Measurements from ENCODE around the gene GDF3. TPM values are rescaled to one million over a fixed set of nuclear protein-coding genes. Genes with fewer than 3 reads are reported as not detected.
"Not testable (repeated sequence)": the region's sequence is repeated elsewhere in the genome, so short reads cannot be mapped to it uniquely, and the experiment has no call there.

Gene GDF3
- total RNA-seq: not detected

GRCh38 chr12:7695566-7696197 lies at the start of gene GDF3:
TSS of gene GDF3 (minus strand) at chr12:7695775. CDS start at chr12:7695728, 47 bp downstream.
- intact Hi-C loops (cut with DNase I): no loop called here
- Histone ChIP-seq H3K4me3 (peak within 1 kb of the TSS in 1 of 2 donors; percentile 34), H3K4me1 (no peaks in the 10 kb centered on the region), H3K9me3 (no peaks in the 10 kb centered on the region), H3K27me3 (no peaks in the 10 kb centered on the region), H3K27ac (no peak within 1 kb of the TSS), H3K36me3 (no peaks in the 10 kb centered on the region)
- TF ChIP-seq CTCF (IDR thresholded peaks at IDR 0.05): no peak
- no peak for DNase-seq (ENCODE audit: low spot score in 2 of 2)

DNA sequence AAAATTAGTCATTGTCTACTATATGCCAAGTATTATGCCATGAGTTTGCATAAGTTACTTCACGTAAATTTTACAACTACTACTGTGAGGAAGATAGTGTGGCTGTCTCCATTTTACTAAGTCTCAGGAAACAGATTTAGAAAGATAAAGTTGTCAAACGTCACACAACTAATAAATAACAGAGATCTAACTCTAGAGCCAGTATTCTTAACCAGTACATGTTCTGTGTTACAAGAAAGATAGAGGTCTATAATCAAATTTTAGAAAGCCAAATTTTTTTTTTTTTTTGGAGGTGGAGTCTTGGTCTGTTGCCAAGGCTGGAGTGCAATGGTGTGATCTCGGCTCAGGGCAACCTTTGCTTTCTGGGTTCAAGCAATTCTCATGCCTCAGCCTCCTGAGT lies 37.4 kb upstream of the GDF3 start:
- no peaks in the 10 kb centered on the region for H3K4me1 ChIP-seq
- H3K36me3 ChIP-seq: no peaks in the 10 kb centered on the region
- H3K27me3 ChIP-seq: no peaks in the 10 kb centered on the region
- no peak for TF ChIP-seq CTCF (IDR thresholded peaks at IDR 0.05)
- H3K4me3 ChIP-seq: no peak overlapping the region
- H3K27ac ChIP-seq: no peak overlapping the region
- H3K9me3 ChIP-seq: no peaks in the 10 kb centered on the region
- intact Hi-C loops (cut with DNase I): no loop called here
- peak in 1 of 2 donors; percentile 18 for DNase-seq (ENCODE audit: low spot score in 2 of 2)

DNA sequence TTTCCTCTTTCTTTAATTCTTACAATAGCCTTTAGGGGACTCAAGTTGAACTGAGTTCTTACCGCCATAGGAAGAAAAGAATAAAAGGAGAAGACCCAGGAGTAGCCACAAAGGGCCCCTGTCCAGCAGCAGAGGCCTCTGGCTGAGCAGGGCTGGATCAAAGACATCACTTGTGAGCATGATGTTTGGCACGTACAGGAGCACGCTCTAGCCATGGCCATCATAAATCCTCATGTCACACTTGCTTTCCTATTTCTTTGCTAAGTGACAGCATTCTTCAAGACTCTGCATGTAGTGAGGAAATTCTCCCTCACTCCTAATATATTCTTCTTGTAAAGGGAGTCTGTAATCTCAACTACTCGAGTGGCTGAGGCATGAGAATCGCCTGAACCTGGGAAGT lies 35.9 kb upstream of the GDF3 start:
- intact Hi-C loops (cut with DNase I): no loop called here
- DNase-seq (ENCODE audit: low spot score in 2 of 2): no peak
- no peaks in the 10 kb centered on the region for H3K36me3 ChIP-seq

DNA sequence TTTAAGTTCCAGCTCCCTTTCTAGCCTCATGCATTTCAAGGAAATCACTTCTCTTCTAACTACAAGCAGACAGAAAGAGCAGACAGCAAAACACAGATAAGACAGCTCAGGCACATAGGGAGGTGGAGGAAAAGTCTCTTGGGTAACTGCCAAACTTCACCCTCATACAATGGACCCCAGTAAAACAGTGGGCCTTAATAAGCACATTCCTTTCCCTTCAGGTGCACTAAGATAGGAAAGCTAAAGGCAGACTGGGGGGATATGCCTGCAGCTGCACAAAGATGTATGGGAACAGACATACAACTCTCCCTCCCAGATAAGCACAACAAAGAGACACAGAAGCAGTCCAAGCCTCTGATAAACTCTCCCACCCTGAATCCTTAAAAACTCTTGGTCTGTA lies 35.4 kb upstream of the GDF3 start:
- H3K9me3 ChIP-seq; H3K4me3 ChIP-seq; H3K36me3 ChIP-seq; H3K27me3 ChIP-seq; H3K27ac ChIP-seq; H3K4me1 ChIP-seq; intact Hi-C loops (cut with DNase I); DNase-seq (ENCODE audit: low spot score in 2 of 2): not testable (repeated sequence)

More for the DNA sequence above, 35.9 kb upstream of the GDF3 start:
- Histone ChIP-seq H3K4me3 (no peak overlapping the region), H3K4me1 (no peaks in the 10 kb centered on the region), H3K27ac (no peak overlapping the region), H3K27me3 (no peaks in the 10 kb centered on the region), H3K9me3 (no peaks in the 10 kb centered on the region)
- TF ChIP-seq CTCF (IDR thresholded peaks at IDR 0.05): no peak

GRCh38 chr12:7729746-7730145 lies 34.2 kb upstream of the GDF3 start:
- Histone ChIP-seq H3K36me3 (no peaks in the 10 kb centered on the region), H3K4me1 (no peaks in the 10 kb centered on the region), H3K9me3 (no peaks in the 10 kb centered on the region), H3K4me3 (no peak overlapping the region), H3K27me3 (no peaks in the 10 kb centered on the region), H3K27ac (no peak overlapping the region)
- no peak for TF ChIP-seq CTCF (IDR thresholded peaks at IDR 0.05)
- intact Hi-C loops (cut with DNase I): no loop called here
- no peak for DNase-seq (ENCODE audit: low spot score in 2 of 2)

GRCh38 chr12:7723926-7724325 lies 28.4 kb upstream of the GDF3 start:
- Histone ChIP-seq H3K36me3 (no peaks in the 10 kb centered on the region), H3K27ac (no peak overlapping the region), H3K4me3 (no peak overlapping the region), H3K27me3 (no peaks in the 10 kb centered on the region), H3K9me3 (no peaks in the 10 kb centered on the region), H3K4me1 (no peaks in the 10 kb centered on the region)
- no peak for DNase-seq (ENCODE audit: low spot score in 2 of 2)
- intact Hi-C loops (cut with DNase I): no loop called here
- TF ChIP-seq CTCF (IDR thresholded peaks at IDR 0.05): no peak
